ENCODE results near the gene HYAL2. TPM values are rescaled to one million over a fixed set of nuclear protein-coding genes. Genes with fewer than 3 reads are reported as not detected.

Gene HYAL2
- total and polyA plus RNA-seq, 2 of the 8 experiments (the other 6 are each of a cell fraction or from before 2014, with no cell fraction given), result 51.9 to 176 TPM

GRCh38 chr3:50333744-50334328 is 11.3 kb upstream of the HYAL2 start:
- POLR2A ChIA-PET (ENCODE audit: partially characterized antibody), result interaction anchor here (0.7 to 4.4 kb wide), 4 partner anchors 10 to 102 kb away, joined by 3 to 40 read pairs (median 4); partner anchors contain the start of gene HYAL2
- no peak overlapping the region for H3K23ac ChIP-seq (ENCODE audit: insufficient read length)
- TF ChIP-seq CHD2 (IDR thresholded peaks at IDR 0.05; ENCODE audit: low read length) (no peak), TEAD4 (IDR thresholded peaks at IDR 0.05; ENCODE audit: low read depth, low read length) (no peak), SP2 (IDR thresholded peaks at IDR 0.05; ENCODE audit: low read length) (no peak), CBX8 (IDR thresholded peaks at IDR 0.05; ENCODE audit: borderline replicate concordance, low read depth, low read length) (no peak), EGR1 (IDR thresholded peaks at IDR 0.05; ENCODE audit: borderline replicate concordance, low read depth, low read length) (no peak), NANOG (IDR thresholded peaks at IDR 0.05; ENCODE audit: insufficient read depth, low read depth, low read length, poor library complexity, severe bottlenecking) (no peak), ASH2L (IDR thresholded peaks at IDR 0.05; ENCODE audit: low read length) (no peak), MAFK (IDR thresholded peaks at IDR 0.05; ENCODE audit: low read depth, low read length) (no peak), SP1 (IDR thresholded peaks at IDR 0.05; ENCODE audit: low read depth, low read length) (no peak), POLR2A (IDR thresholded peaks at IDR 0.05; ENCODE audit: control extremely low read depth in 1 of 2, low read depth in 2 of 2, low read length in 2 of 2) (no peak), YY1 (IDR thresholded peaks at IDR 0.05; ENCODE audit: low read depth, low read length) (no peak)
- TF ChIP-seq, protein P1, sequence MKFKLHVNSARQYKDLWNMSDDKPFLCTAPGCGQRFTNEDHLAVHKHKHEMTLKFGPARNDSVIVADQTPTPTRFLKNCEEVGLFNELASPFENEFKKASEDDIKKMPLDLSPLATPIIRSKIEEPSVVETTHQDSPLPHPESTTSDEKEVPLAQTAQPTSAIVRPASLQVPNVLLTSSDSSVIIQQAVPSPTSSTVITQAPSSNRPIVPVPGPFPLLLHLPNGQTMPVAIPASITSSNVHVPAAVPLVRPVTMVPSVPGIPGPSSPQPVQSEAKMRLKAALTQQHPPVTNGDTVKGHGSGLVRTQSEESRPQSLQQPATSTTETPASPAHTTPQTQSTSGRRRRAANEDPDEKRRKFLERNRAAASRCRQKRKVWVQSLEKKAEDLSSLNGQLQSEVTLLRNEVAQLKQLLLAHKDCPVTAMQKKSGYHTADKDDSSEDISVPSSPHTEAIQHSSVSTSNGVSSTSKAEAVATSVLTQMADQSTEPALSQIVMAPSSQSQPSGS (IDR thresholded peaks at IDR 0.05; ENCODE audit: low read length), result no peak

More at GRCh38 chr3:50333744-50334328, 11.3 kb upstream of the HYAL2 start:
- no peak overlapping the region; the same call in 1 of the 2 replicates for H4K8ac ChIP-seq (ENCODE audit: extremely low read depth, insufficient read depth, low read length)
- no peaks in the 10 kb centered on the region for H3K9me3 ChIP-seq (ENCODE audit: insufficient read depth in 2 of 2, low read depth in 1 of 2, low read length in 1 of 2)
- H3K36me3 ChIP-seq (ENCODE audit: control insufficient read depth in 2 of 4, insufficient read depth in 4 of 4, low read length in 3 of 4), result peaks cover 4 to 24% (median 20%) of the 10 kb centered on the region in 4 experiments; a peak in 7 of 8 replicates
- no peak overlapping the region for H2BK5ac ChIP-seq (ENCODE audit: low read depth, low read length)
- no peak overlapping the region for H2BK12ac ChIP-seq (ENCODE audit: low read depth, low read length)
- H4K5ac ChIP-seq (ENCODE audit: insufficient read length, low read depth, low read length), result no peak overlapping the region
- peaks cover 0 to 8% (median 3%) of the 10 kb centered on the region in 4 experiments; a peak in 2 of 7 replicates for H3K4me1 ChIP-seq (replicated peaks in 1 of 4; ENCODE audit: control insufficient read depth in 3 of 4, insufficient read depth in 4 of 4, low read length in 3 of 4)
- peaks cover 2 to 9% (median 5%) of the 10 kb centered on the region in 4 experiments for H3K27me3 ChIP-seq (replicated peaks in 1 of 4; ENCODE audit: control insufficient read depth in 3 of 4, extremely low read depth in 1 of 4, insufficient read depth in 3 of 4, low read length in 3 of 4)
- no peak overlapping the region for H3K56ac ChIP-seq (replicated peaks; ENCODE audit: insufficient read length, low read depth, low read length)
- no peak overlapping the region for H3K27ac ChIP-seq (ENCODE audit: low read depth, low read length)
- no peak overlapping the region for H2AFZ ChIP-seq (ENCODE audit: low read length)
- CTCF ChIA-PET (ENCODE audit: partially characterized antibody), result interaction anchor here (2.0 to 7.7 kb wide), 2 partner anchors 11 to 59 kb away, joined by 5 to 60 read pairs; partner anchors contain the start of gene HYAL2
- no peak overlapping the region for H3K14ac ChIP-seq (ENCODE audit: insufficient read length)
- H4K91ac ChIP-seq (replicated peaks; ENCODE audit: insufficient read length, low read length), result no peak overlapping the region
- H3K9ac ChIP-seq (replicated peaks in 1 of 4; ENCODE audit: extremely low read depth in 1 of 4, low read depth in 3 of 4, low read length in 3 of 4), result no peak overlapping the region; a peak in 1 of 7 replicates
- H2BK120ac ChIP-seq (replicated peaks; ENCODE audit: low read depth, low read length), result no peak overlapping the region
- DNase-seq (ENCODE audit: low read depth in 1 of 2, low spot score in 2 of 2), result no peak
- H2BK15ac ChIP-seq (ENCODE audit: low read length), result no peak overlapping the region
- no peak overlapping the region for H3K4me2 ChIP-seq (ENCODE audit: insufficient read depth in 1 of 2, low read depth in 2 of 2, low read length in 2 of 2)
- no peak overlapping the region for H3K4me3 ChIP-seq (ENCODE audit: extremely low read depth in 1 of 4, insufficient read depth in 2 of 4, low read depth in 3 of 4, low read length in 4 of 4)
- H4K20me1 ChIP-seq (replicated peaks in 1 of 2; ENCODE audit: control insufficient read depth in 1 of 2, insufficient read depth in 2 of 2, low read length in 2 of 2), result peaks cover 8 to 12% of the 10 kb centered on the region in 2 experiments
- H2BK20ac ChIP-seq (ENCODE audit: low read length), result no peak overlapping the region
- peaks cover 0 to 28% of the 10 kb centered on the region in 2 experiments; a peak in 2 of 4 replicates for H3K79me2 ChIP-seq (ENCODE audit: control insufficient read depth in 1 of 2, insufficient read depth in 2 of 2, low read length in 2 of 2)
- H2AK5ac ChIP-seq (ENCODE audit: low read depth, low read length), result 0 out of 2 replicates have a peak overlapping the region, but pooled peaks have one; percentile 39
- peaks cover 6% of the 10 kb centered on the region; the same call in 1 of the 2 replicates for H3K79me1 ChIP-seq (ENCODE audit: low read depth, low read length)
- peaks cover 10% of the 10 kb centered on the region for H3K23me2 ChIP-seq (ENCODE audit: low read depth, low read length)
- H3K4ac ChIP-seq (replicated peaks; ENCODE audit: insufficient read length, low read depth, low read length), result no peak overlapping the region
- no peak overlapping the region for H3K18ac ChIP-seq (ENCODE audit: extremely low read depth, low read length)
- no peak for FAIRE-seq
- WGBS, 2 experiments (ENCODE audit: extremely low coverage in 1 of 2, insufficient coverage in 1 of 2, insufficient read length in 1 of 2, insufficient replicate concordance in 2 of 2, low coverage in 1 of 2, low lambda C conversion rate in 2 of 2, missing lambda C conversion rate in 1 of 2), result 91% methylated on average over 12 of the region's 12 CpGs; no CpG with 5 or more reads in 1 of the 2 experiments
